Measurements from ENCODE around the gene HCAR1.
"Not testable (repeated sequence)": the region's sequence is repeated elsewhere in the genome, so short reads cannot be mapped to it uniquely, and the experiment has no call there.

Gene HCAR1, protein sequence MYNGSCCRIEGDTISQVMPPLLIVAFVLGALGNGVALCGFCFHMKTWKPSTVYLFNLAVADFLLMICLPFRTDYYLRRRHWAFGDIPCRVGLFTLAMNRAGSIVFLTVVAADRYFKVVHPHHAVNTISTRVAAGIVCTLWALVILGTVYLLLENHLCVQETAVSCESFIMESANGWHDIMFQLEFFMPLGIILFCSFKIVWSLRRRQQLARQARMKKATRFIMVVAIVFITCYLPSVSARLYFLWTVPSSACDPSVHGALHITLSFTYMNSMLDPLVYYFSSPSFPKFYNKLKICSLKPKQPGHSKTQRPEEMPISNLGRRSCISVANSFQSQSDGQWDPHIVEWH

DNA sequence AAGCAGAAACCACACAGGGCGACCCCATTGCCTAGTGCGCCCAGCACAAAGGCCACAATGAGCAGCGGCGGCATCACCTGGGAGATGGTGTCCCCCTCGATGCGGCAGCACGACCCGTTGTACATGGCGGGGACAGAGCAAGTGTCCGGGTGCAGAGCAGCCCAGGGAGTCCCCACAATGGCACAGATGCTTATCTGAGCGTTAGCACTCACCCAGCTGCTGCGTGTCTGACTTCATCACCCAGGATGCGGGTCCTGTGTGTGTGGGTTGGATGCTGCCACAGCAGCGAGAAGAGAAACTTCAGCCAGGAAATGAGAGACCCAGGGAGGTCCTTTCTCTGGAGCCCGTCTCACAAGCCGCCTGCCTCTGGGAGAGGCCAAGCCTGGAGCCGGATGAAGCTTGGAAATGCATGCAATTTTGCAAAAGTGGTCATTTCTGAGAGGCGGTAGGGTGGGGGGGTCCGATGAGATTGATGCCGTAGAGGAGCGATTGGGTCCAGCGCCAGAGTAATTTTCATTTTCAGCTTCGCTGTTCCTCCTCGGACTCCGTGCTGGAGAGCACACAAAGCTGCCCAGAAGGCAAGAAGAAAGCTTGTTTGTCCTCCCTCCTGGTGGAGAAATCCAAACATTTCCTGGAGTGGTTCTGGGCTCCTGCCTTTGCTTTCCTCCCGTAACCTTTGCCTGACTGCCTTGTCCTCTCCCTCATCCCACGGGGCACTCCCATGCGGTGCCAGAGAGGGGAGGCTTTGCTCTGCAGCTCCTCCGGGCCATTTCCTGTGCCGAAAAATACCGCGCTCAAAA lies at the start of gene HCAR1:
TSS of gene HCAR1 (minus strand) at position 630 of the 800 bp plus-strand sequence. CDS start at position 125, 505 bp downstream.
- DNase-seq = peak; percentile 7

DNA sequence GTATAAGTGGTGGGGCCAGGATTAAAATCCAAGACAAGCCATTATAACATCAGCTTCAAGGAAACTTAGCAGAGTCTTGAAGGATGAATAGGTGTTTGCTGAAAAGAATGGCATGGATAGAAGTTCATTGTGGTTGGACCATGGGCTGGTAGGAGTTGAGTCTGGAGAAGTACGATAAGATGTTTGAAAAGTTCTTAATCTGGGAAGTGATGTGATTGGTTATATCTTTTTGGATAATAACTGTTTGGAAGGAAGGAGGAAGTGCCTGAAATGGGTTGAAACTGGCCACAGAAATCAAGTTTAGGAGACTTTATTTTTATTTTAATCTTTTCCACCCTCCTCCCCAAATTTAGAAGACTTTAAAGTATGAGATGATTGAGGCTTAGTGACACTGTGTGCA lies 26.9 kb upstream of the HCAR1 start:
- no peak for DNase-seq

DNA sequence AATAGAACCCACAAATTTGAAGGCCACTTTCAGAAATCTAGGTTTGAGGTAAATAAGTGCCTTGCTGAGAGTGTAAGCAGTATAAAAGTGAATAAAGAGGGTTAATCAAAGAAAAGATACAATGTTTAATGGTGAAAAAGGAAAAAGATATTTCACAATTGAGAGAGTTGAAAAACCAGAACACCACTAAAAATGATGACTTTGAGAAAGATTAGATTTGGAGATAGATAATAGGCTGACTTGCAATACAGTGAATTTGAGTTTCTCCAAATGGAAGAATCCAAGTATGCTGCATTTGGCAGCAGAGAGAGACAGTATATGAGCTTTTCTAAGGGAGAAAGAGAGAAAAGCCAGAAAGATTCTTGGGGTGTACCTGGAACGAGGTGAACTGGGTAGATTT lies 24.1 kb upstream of the HCAR1 start:
- no peak for DNase-seq

DNA sequence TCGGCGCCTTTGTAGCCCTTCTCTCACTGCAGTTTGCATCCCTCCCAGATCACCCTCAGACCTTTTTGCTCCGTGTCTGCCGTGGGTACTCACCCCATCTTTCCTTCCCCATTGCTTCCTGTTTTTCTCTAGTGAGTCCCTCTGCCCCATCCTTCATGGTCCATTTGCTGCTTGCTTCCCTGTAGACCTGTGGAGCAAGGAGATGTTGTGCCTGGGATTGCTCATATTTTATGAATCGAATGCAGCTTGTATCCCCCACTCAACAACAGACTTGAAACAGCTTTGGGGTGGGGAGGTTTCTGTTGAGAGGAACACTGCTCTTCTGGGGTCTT lies 22.6 kb upstream of the HCAR1 start:
- no peak for DNase-seq

DNA sequence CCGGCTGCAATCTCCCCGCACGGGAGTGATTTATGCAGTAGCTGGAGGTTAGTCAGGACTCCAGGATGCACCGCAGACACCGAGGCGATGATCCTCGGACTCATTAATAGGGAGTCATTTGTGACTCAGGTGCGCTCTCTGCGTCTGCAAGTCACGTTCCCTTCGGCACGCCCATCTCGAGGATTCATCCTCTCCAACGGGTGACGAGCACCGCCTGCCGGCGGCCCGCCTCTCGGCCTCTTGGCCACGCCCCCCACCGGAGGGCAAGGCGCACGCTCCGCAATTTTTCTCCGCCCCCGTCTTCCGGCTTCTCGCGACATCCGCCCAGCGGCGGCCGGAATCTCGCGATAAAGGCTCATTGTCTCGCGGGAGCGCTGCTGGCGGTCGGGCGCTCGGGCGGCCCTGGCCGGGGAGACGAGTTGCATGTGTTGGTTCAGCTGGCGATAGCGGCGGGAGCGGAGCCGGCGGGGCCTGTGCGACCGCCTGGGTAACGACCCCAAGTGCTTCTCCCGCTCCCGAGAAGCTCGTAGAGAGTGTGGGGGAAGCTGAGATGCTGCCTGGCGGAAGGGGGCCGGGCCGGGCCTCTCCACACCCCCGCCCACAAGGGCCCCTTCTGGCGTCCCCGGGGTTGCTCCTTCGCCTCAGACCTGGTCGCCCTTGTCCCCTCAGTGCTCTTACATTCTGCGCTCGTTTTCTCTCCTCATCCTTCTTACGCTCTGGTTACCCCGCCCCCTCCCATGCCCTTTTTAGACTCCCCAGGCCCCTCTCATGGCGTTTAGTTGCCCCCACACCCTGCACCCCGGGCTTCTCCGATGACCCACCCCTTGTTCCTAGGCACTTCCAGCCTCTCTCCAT lies 22.0 kb upstream of the HCAR1 start, which contains the start of gene DENR:
TSS of gene DENR (plus strand) at position 361 of the 855 bp plus-strand sequence. CDS start 878 bp downstream, outside the sequence.
- peak; percentile 100 for DNase-seq

DNA sequence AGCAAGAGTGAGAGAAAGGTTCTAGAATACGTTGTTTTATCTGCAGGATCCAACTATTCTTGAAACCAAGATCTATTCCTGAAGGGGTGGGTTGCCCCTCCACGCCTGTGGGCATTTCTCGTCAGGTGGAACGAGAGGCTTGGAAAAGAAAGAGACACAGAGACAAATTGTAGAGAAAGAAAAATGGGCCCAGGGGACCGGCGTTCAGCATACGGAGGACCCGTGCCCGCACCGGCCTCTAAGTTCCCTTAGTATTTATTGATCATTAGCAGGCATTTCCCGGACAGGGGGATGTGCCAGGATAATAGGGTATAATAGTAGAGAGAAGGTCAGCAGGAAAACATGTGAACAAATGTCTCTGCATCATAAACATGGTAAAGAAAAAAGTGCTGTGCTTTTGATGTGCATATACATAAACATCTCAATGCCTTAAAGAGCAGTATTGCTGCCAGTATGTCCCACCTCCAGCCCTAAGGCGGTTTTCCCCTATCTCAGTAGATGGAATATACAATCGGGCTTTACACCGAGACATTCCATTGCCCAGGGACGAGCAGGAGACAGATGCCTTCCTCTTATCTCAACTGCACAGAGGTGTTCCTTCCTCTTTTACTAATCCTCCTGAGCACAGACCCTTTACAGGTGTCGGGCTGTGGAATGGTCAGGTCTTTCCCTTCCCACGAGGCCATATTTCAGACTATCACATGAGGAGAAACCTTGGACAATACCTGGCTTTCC lies 20.3 kb upstream of the HCAR1 start:
- not testable (repeated sequence) for DNase-seq

DNA sequence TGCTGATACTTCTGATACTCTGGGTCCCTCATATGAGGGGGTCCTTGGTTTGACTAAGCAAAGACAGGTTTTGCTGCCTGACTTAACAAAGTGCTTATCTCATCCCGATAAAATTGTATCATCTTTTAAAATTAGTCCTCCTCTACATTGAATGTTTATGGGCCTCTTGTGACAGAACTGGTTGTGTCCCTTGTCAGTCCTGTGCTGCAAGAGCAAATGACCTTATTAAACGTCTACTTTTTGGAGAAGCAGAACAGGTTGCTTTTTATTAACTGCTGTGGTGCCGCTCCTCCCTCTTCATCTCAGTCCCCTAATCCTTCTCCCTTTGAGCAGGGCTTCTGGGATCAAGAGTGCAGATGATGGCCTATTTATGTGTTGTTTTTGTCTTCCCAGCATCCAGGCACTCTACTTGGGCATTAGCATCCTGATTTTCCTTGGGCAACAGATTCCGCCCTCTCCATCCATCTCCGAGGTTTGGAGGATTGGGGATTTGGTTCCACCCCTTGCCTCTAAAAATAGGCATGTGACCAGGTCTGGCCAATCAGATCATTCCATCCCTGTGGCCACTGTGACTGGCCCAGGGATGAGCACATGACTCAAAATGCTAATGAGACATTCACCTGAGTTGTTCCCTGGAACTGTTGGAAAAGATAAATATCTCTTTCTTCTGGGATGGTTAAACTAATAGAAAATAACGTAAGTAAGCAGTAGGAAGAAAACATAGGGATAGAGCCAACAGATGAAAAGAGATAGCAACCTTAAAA lies 19.1 kb upstream of the HCAR1 start:
- DNase-seq = no peak

DNA sequence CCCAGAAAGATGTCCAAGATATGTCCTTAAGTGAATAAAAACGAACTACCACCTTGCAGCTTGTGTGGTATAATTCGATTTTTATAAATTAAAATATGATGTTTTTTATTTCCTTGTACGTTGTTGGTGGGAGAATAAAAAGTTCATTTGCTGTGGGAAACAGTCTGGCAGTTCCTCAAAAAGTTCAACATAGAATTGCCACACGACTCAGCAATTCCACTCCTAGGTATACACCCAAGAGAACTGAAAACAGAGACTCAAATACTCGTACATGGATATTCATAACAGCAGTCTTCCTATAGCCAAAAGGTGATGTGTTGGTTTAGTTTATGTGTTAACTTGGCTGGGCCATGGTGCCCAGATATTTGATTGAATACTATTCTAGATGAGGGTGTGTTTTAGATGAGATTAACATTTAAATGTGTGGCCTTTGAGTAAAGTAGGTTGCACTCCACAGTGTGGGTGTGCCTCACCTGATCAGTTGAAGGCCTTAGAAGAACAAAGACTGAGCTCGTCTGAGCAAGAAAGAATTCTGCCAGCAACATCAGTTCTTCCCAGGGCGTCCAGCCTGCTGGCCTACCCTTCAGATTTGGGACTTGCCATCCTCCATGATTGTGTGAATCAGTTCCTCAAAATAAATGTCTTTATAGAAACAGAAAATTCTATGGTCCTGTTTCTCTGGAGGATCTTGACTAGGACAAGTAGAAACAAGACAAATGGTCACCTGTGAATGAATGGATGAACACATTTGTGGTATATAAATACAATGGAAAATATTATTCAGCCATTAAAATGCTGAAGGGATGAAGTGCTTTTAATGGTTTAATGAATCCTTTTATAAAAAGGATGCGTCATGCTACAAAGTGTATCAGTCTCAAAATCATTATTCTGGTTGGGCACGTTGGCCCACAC lies 16.8 kb upstream of the HCAR1 start:
- DNase-seq = no peak

DNA sequence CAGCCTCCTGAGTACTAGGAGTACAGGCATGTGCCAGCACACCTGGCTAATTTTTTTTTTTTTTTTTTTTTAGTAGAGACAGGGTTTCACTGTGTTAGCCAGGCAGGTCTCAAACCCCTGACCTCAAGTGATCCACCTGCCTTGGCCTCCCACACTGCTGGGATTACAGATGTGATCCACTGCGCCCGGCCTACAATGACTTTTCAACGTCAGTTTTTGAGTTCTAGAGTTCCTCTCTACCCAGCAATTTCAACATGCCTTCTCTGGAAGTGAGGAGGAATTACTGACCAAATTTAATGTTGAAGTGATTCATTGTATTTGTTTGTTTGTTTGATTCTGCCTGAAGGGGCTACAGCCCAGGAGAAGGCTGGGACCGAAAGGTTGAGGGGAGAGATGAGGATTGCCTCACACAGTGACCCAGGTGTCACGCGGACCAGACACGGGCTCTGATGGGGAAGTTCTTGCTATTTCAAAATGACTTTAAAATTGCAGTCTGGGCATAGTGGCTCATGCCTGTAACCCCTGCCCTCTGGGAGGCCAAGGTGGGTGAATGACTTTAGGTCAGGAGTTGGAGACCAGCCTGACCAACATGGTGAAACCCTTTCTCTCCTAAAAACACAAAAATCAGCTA lies 13.4 kb upstream of the HCAR1 start:
- DNase-seq = no peak

DNA sequence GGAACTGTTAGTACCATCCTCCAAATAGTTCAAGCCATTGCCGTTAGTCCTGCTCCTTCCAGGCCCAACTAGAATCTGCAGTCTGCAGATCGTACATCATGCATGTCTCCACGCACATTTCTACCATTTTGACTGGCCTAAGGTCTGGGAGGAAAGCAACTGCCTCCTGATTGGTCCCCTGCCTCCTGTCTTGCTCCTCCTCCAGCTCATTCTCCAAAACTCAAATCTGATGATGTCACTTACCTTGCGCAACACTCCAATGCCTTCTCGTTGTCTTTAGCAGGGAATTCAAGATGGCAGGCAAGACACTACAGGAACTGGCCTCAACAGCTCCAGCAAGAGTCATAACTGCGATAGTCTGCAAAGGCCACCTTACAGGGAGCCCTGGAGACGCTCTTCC lies 9.7 kb upstream of the HCAR1 start:
- no peak for DNase-seq

DNA sequence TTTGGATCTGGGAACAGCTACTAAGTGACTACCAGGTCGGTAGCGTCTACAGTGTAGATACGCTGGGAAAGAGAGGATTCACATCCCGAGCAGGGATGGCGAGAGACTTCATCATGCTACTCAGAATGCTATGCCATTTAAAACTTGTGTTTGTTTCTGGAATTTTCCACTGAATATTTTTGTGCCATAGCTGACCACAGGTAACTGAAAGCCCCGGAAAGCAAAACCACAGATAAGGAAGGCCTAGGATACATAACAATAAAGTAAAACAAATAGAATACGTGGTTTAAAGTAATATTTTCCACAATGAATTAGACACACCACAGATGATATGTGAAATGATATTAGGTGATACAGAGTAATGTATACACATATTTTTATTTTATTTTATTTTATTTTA lies 7.9 kb upstream of the HCAR1 start:
- no peak for DNase-seq

DNA sequence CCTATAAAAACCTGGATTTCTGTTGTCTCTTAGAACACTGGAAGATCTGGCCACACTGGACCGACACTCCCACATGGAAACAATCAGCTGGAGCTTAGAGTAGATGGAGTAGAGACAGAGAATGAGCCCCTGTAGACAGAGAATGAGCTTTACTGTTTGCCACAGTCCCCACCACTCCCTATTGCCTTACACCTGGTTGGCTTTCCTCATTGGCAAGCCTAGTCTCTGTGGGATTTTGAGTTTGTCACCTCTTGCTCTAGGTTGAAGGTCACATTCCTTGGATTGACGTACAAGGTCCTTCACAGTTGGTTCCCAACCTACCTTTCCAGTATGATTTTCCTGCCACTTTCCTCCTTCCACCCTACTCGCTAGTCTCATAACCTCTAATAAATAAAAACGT lies 2.0 kb upstream of the HCAR1 start:
- no peak for DNase-seq

DNA sequence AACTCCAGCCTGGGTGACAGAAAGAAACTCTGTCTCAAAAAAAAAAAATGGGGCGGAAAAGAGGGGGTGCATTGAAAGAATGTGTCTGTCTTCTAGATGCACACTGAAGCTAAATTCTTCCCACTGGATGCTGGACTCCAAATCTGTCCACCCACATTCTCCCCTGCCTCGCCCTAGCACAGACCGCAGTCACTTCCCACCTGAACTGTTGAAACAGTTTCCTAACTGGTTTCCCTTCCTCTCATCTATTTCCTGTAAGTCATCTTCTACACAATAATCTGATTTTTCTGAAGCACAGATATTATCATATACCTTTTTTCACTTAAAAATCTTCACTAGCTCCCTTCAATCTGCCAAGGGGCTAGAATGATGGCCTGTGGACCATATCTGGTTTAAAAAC lies 1.5 kb upstream of the HCAR1 start:
- DNase-seq = no peak

DNA sequence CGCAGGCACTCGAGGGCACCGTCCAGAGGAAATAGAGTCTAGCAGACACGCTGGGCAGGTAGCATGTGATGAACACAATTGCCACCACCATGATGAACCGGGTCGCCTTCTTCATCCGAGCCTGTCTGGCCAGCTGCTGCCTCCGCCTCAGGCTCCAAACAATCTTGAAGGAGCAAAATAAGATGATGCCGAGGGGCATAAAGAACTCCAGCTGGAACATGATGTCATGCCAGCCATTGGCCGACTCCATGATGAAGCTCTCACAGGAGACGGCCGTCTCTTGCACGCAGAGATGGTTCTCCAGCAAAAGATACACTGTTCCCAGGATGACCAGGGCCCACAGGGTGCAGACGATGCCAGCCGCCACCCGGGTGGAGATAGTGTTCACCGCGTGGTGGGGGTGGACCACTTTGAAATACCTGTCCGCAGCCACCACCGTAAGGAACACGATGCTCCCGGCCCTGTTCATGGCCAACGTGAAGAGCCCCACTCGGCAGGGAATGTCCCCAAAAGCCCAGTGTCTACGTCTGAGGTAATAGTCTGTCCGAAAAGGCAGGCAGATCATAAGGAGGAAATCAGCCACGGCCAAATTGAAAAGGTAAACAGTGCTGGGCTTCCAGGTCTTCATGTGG lies 945 bp downstream of the HCAR1 start:
- no peak for DNase-seq

DNA sequence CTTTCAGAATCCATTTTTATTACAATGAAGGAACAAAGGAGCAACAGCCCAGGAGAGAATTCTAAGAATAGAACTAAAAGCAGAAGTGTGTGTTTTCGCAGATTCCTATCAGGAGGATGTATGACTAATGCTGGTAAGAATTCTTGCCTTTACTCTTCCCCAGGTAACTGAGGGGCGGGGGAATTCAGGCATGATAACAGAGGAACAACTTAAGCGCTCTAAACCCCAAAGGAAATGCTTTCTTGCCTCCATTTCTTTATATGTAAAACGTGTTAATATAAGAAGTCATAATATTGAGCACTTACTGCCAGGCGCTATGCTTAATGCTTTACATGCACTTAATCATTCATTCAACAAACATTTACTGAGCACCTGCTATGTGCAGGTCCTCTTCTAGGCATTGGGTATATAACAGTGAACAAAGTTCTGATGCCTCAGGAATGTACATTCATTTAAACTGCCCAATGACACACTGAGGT lies 4.5 kb downstream of the HCAR1 start:
- no peak for DNase-seq

DNA sequence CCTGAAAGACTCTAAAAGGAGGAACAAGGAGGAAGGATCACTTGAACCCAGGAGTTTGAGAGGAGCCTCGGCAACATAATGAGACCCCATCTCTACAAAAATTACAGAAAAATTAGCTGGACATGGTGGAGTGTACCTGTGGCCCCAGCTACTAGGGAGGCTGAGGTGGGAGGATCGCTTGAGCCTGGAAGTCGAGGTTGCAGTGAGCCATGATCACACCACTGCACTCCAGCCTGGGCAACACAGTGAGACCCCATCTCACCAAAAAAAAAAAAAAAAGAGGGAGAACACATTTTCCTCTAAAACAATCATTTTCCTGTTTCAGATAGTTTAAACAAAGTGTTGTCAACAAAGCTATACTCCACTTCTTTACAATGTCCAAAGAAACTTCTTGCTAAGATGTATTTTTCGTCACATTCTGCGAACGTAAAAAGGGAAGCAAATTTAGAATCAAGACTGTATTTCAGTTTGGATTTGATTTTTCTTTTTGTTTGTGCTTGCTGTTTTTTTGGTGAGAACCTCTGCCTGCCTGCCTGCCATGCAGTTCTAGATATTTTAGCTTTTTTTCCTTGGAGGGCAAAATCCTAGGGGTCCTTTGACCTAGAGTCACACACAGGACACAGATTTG lies 5.1 kb downstream of the HCAR1 start:
- no peak for DNase-seq

DNA sequence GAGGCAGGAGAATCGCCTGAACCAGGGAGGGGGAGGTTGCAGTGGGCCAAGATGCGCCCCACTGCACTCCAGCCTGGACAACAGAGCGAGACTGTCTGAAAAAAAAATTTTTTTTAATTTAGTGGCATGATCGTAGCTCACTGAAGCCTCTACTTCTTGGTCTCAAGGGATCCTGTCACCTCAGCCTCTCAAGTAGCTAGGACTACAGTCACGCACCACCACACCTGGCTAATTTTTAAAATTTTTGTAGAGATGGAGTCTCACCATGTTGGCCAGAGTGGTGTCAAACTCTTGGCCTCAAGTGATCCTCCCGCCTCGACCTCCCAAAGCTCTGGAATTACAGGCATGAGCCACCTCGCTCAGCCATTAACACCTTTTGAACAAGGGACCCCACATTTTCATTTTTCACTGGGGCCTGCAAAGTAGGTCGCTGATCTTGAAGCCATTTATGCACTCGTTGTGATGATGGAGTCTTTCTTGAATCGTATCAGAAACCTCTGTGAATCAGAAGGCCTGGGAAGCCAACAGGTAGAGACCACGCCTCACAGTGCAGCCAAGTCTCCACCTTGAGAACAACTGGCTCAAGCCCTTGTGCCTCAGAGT lies 5.9 kb downstream of the HCAR1 start:
- no peak for DNase-seq

DNA sequence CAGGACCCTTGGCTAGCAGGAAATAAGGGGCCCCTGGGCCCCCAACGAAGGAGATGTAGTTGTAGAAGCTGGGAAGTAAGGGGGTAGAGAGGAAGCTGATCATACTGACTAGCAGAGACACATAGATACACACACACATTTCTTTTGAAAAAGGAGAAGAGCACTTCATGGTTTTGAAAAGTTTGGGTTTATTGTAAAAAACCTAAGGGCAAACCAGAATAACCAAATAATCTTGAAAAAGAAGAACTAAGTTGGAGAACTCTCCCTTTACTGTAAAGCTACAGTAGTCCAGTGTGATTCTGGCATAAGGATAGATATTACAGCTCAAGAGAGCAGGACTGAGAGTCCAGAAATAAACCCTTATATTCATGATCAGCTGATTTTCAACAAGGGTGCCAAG lies 8.3 kb downstream of the HCAR1 start:
- no peak for DNase-seq

Data from activated effector memory CD4-positive, alpha-beta T cell treated with Interleukin-2 at 50 U/mL for 16 hours (primary cell).